ENCODE data around the gene ZNF175.
A peak's percentile ranks its signal among the peaks of the same experiment; 100 is the strongest.
"Not testable (repeated sequence)": the region's sequence is repeated elsewhere in the genome, so short reads cannot be mapped to it uniquely, and the experiment has no call there.

The ZNF175 gene

GRCh38 chr19:51592521-51592920, 21.4 kb downstream of the ZNF175 start:
- DNase-seq: no peak

GRCh38 chr19:51593138-51593890, 22.2 kb downstream of the ZNF175 start:
- DNase-seq: peak in 1 of 2 experiments; percentile 29

GRCh38 chr19:51593969-51594773, 23.1 kb downstream of the ZNF175 start:
- DNase-seq: peak; percentile 96 to 99

- DNase-seq: no peak
These were observed 23.7 kb downstream of the ZNF175 start for GRCh38 chr19:51594774-51595109.

GRCh38 chr19:51595190-51596175, 24.4 kb downstream of the ZNF175 start:
- DNase-seq: no peak

GRCh38 chr19:51598159-51598915, 27.3 kb downstream of the ZNF175 start:
- no peak for DNase-seq

- no peak for DNase-seq
These were observed 28.0 kb downstream of the ZNF175 start for GRCh38 chr19:51599084-51599483.

GRCh38 chr19:51600940-51601580, 30.0 kb downstream of the ZNF175 start:
- no peak for DNase-seq

GRCh38 chr19:51602189-51602854, 31.2 kb downstream of the ZNF175 start:
- no peak for DNase-seq

GRCh38 chr19:51607077-51607476, 36.0 kb downstream of the ZNF175 start:
- no peak for DNase-seq

- DNase-seq: peak in 1 of 2 experiments; percentile 44
These were observed 37.0 kb downstream of the ZNF175 start for GRCh38 chr19:51607920-51608562.

GRCh38 chr19:51610576-51610975, 39.5 kb downstream of the ZNF175 start:
- DNase-seq: no peak

GRCh38 chr19:51614789-51615188, 43.7 kb downstream of the ZNF175 start:
- DNase-seq: no peak

- no peak for DNase-seq
These were observed 44.9 kb downstream of the ZNF175 start for GRCh38 chr19:51615991-51616390.

GRCh38 chr19:51621178-51621577, 50.1 kb downstream of the ZNF175 start:
- no peak for DNase-seq

GRCh38 chr19:51626675-51627074, 55.6 kb downstream of the ZNF175 start:
- no peak for DNase-seq

GRCh38 chr19:51627491-51628138, 56.5 kb downstream of the ZNF175 start:
- no peak for DNase-seq

- DNase-seq: no peak
These were observed 57.3 kb downstream of the ZNF175 start for GRCh38 chr19:51628153-51628939.

GRCh38 chr19:51630315-51630714, 59.2 kb downstream of the ZNF175 start, which contains the start of gene SIGLEC5:
Gene SIGLEC5, minus strand, starts transcription at chr19:51630401. Its CDS starts 66 bp downstream, at chr19:51630335.
- DNase-seq: not testable (repeated sequence)
